Measurements from ENCODE around the gene STT3B. TPM values are rescaled to one million over a fixed set of nuclear protein-coding genes. Genes with fewer than 3 reads are reported as not detected.

The STT3B gene
- total RNA-seq, 2 donors from 2014 or later, result 44.5 to 65.1 TPM

DNA sequence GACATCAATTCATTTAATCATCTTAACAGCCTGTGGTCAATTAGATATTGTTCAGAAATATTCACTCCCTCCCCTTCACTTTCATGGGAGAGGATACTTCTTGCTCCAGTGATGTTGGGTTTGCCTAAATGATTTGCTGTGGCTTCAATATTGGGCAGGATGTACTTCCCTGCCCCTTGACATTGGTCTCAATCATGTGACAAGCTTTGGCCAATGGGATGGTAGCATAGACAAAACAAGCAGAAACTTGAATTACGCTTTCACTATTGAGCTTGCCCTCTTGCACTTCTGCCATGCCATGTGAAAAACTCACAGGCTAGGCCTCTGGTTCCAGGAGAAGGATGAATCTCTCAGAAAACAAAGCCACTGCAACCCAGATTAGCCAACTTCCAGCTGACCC lies 42.2 kb upstream of the STT3B start:
- Histone ChIP-seq H3K9me3 (no peaks in the 10 kb centered on the region), H3K4me3 (no peak overlapping the region)

DNA sequence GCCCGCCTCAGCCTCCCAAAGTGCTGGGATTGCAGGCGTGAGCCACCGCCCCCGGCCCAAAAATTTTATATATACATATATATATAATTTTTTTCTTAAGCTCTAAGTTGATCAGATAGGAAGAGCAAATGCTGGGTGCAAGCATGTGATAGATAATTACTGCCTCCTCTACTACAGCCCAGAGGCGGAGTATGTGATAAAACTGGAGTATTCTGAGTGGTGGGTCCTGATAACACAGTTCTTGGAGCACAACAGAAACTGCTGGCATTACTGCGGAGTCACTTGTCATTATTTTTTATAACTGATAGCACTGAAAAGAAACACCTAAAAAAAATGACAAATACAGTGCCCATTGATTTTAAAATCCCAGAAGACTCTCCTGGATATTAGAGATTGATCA lies 41.1 kb upstream of the STT3B start:
- Histone ChIP-seq H3K4me1 (no peaks in the 10 kb centered on the region), H3K4me3 (no peak overlapping the region), H3K27me3 (no peaks in the 10 kb centered on the region), H3K9me3 (no peaks in the 10 kb centered on the region), H3K27ac (no peak overlapping the region), H3K36me3 (replicated peaks in 1 of 2; ENCODE audit: insufficient read depth in 1 of 2, low read depth in 2 of 2) (no peaks in the 10 kb centered on the region)
- no peak for TF ChIP-seq POLR2A (IDR thresholded peaks at IDR 0.05)
- TF ChIP-seq, protein P1, sequence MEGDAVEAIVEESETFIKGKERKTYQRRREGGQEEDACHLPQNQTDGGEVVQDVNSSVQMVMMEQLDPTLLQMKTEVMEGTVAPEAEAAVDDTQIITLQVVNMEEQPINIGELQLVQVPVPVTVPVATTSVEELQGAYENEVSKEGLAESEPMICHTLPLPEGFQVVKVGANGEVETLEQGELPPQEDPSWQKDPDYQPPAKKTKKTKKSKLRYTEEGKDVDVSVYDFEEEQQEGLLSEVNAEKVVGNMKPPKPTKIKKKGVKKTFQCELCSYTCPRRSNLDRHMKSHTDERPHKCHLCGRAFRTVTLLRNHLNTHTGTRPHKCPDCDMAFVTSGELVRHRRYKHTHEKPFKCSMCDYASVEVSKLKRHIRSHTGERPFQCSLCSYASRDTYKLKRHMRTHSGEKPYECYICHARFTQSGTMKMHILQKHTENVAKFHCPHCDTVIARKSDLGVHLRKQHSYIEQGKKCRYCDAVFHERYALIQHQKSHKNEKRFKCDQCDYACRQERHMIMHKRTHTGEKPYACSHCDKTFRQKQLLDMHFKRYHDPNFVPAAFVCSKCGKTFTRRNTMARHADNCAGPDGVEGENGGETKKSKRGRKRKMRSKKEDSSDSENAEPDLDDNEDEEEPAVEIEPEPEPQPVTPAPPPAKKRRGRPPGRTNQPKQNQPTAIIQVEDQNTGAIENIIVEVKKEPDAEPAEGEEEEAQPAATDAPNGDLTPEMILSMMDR (IDR thresholded peaks at IDR 0.05), result no peak
- DNase-seq (no peak), ATAC-seq (no peak)
- intact Hi-C loops (cut with DNase I), result no loop called here
- 87 to 91% methylated on average over 6 of the region's 6 CpGs for WGBS, 2 donors

More for the DNA sequence above, 42.2 kb upstream of the STT3B start:
- TF ChIP-seq, protein P1 (IDR thresholded peaks at IDR 0.05), result no peak
- no peak for TF ChIP-seq POLR2A (IDR thresholded peaks at IDR 0.05)
- H3K36me3 ChIP-seq (replicated peaks in 1 of 2; ENCODE audit: insufficient read depth in 1 of 2, low read depth in 2 of 2), result no peaks in the 10 kb centered on the region
- WGBS, 2 donors, result 48 to 100% methylated on average over 1 of the region's 1 CpG
- H3K4me1 ChIP-seq, result no peaks in the 10 kb centered on the region
- H3K27me3 ChIP-seq, result no peaks in the 10 kb centered on the region
- intact Hi-C loops (cut with DNase I), result no loop called here
- DNase-seq, result no peak
- no peak for ATAC-seq
- H3K27ac ChIP-seq, result no peak overlapping the region

DNA sequence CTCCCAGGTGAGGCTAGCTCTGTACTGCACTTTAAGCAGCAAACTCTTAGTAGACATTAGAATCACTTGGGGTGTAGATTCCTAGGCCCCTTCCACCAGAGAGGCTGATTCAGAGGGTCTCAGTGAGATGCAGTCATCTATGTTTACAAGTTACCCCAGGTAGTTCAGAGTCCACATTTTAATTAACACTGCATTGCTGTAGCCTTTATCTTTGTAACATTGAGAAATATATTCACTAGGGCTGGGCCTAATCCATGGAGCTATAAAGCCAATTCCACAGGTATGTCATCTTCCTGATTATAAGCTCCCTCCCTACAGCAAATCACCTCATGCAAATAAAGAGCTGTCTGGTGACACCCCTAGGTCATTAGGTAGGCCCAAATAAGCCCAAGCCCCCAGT lies 39.6 kb upstream of the STT3B start:
- DNase-seq (no peak), ATAC-seq (no peak)
- Histone ChIP-seq H3K4me3 (no peak overlapping the region), H3K9me3 (no peaks in the 10 kb centered on the region), H3K4me1 (no peaks in the 10 kb centered on the region), H3K36me3 (replicated peaks in 1 of 2; ENCODE audit: insufficient read depth in 1 of 2, low read depth in 2 of 2) (no peaks in the 10 kb centered on the region), H3K27ac (no peak overlapping the region), H3K27me3 (no peaks in the 10 kb centered on the region)
- intact Hi-C loops (cut with DNase I), result no loop called here
- no peak for TF ChIP-seq POLR2A (IDR thresholded peaks at IDR 0.05)
- TF ChIP-seq, protein P1 (IDR thresholded peaks at IDR 0.05), result no peak

DNA sequence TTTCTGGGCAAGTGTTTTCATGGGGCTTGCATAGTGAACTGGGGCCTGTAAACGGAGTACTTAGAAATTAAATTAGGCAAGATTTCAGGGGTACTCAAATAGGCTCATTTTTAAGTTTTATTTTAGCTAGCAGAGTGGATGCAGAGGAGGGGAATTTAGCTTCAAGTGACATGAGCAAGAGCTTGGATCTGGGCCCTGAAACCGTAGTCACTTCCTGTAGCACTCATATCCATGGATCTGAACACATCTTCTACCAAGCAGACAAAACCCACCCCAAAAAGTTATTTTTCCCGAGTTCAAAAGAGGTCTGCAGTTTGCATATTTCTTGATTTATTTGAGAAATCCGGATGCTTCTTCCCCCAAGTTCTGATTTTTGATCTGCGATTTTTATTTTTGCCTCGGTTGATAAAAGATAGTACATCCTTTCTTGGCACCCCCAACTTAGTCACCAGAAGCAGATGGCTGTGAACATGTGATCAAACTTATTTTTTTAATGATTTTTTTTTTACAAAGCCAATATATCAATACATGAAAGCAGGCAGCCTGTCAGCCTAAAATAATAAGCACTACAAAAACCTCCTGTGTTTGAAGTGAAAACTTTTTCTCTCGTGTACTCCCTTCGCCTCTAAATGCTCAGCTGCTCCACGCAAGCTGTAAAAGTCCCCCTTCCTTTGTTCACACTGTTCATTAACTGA lies 36.6 kb upstream of the STT3B start:
- Histone ChIP-seq H3K27me3 (no peaks in the 10 kb centered on the region), H3K4me3 (no peak overlapping the region), H3K27ac (no peak overlapping the region), H3K4me1 (no peaks in the 10 kb centered on the region), H3K9me3 (no peaks in the 10 kb centered on the region), H3K36me3 (replicated peaks in 1 of 2; ENCODE audit: insufficient read depth in 1 of 2, low read depth in 2 of 2) (no peaks in the 10 kb centered on the region)
- WGBS, 2 donors, result 76 to 79% methylated on average over 9 of the region's 9 CpGs
- DNase-seq (peak in 1 of 4 donors; percentile 3), ATAC-seq (no peak)
- TF ChIP-seq, protein P1 (IDR thresholded peaks at IDR 0.05), result no peak
- TF ChIP-seq POLR2A (IDR thresholded peaks at IDR 0.05), result no peak
- intact Hi-C loops (cut with DNase I), result no loop called here

GRCh38 chr3:31498791-31499190 lies 33.9 kb upstream of the STT3B start:
- no peak overlapping the region for H3K4me3 ChIP-seq
- ATAC-seq, result no peak
- H3K36me3 ChIP-seq (replicated peaks in 1 of 2; ENCODE audit: insufficient read depth in 1 of 2, low read depth in 2 of 2), result no peaks in the 10 kb centered on the region
- no peak overlapping the region for H3K27ac ChIP-seq
- no peak for DNase-seq
- WGBS, 2 donors, result 70 to 72% methylated on average over 5 of the region's 5 CpGs
- no peaks in the 10 kb centered on the region for H3K27me3 ChIP-seq
- no peaks in the 10 kb centered on the region for H3K9me3 ChIP-seq
- no peak for TF ChIP-seq POLR2A (IDR thresholded peaks at IDR 0.05)
- TF ChIP-seq, protein P1 (IDR thresholded peaks at IDR 0.05), result no peak
- intact Hi-C loops (cut with DNase I), result no loop called here
- H3K4me1 ChIP-seq, result no peaks in the 10 kb centered on the region

All from body of pancreas (tissue), 4 donors.